IPS DF 4.7 (cell line): ENCODE results near the gene PTCD2.
"Not testable (repeated sequence)": the region's sequence is repeated elsewhere in the genome, so short reads cannot be mapped to it uniquely, and the experiment has no call there.

Experiments
- DNase-seq: peaks from one replicate; pipeline ENCODE4 v3.0.0-alpha.2; 2013; ENCODE audit warnings: low spot score; ENCODE audit errors: extremely low read depth

Gene PTCD2

DNA sequence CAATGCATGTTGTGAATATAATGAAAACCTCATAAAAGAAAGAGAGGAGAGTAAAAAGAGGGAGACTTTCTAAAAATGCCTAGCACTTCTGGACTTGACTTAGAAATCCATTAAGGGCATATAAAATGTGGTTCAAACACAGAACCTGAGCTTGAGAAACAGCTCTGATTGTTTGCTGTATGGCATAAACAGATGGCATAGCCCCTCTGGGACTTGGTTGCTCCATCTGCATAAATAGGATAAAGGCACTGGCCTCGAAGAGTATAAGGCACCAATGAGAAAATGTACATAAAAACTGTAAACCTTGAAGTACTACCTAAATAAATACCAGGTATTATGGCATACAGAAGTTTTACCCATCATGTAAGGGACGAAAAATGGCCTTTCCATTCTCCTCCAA, 23.9 kb upstream of the PTCD2 start:
- DNase-seq = no peak

DNA sequence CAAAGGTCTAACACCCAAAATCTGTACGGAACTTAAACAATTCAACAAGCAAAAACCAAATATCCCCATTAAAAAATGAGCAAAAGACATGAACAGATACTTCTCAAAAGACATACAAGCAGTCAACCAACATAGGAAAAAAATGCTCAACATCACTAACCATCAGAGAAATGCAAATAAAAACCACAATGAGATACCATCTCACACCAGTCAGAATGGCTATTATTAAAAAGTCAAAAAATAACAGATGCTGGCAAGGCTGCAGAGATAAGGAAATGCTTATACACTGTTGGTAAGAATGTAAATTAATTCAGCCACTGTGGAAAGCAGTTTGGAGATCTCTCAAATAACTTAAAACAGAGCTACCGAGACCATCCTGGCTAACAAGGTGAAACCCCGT, 22.0 kb upstream of the PTCD2 start:
- not testable (repeated sequence) for DNase-seq

DNA sequence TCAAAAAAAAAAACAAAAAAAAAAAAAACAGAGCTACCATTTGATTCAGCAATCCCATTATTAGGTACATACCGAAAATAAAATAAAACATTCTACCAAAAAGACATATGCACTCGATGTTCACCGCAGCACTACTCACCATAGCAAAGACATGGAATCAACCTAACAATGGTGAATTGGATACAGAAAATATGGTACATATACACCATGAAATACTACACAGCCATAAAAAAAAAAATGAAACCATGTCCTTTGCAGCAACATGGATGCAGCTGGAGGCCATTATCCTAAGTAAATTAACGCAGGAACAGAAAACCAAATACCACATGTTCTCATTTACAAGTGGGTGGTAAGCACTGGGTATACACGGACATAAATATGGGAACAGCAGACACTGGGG, 21.5 kb upstream of the PTCD2 start:
- no peak for DNase-seq

DNA sequence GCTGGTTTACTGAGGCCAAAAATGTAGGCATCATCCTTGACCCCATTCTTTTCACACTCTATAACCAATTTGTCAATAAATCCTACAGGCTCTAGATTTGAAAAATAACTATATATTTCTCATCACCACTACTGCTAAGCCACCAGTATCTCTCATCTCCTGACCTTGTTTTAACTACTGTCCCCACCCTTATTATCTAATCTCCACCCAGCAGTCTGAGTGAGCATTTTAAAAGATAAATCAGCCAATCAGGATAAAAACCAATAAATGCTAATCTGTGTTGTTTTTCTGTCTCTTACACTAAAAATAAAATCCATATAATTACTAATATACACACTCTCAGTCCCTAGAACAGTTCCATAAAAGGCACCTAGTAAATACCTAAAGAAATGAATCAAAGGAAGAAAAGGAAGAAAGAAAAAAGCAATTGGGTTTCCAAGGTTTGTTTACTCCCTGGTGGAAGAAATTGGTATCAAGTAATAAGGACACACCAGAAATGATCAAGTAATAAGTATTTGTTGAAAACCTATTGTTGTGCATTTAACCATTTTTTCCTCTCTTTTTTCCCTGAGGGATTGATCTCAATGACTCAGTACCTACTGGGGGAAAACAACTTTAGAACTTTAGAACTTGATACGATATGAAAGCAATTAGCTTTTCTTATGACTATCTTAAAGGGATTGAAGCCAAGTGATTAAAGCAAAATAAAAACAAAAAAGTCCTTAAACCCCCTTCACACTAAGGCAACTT, 19.4 kb upstream of the PTCD2 start:
- no peak for DNase-seq

DNA sequence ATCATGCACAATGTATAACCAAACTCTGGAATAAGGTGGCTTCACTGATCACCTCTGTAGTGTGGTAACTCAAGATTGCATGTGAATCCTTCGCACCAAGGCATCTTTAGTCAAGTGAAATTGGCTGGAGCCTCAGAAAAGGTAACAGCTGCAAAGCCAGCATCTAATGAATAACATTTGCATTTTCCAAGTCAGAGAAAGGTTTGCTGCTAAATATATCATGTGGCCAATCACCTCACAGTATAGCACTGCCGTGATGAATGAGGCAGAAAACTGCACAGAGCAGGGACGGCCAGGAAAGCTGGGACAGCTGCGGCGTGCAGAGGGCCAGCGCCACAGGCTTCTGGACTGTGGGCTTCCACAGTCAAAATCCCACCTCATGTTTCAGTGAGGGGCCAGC, 18.6 kb upstream of the PTCD2 start:
- DNase-seq = no peak

DNA sequence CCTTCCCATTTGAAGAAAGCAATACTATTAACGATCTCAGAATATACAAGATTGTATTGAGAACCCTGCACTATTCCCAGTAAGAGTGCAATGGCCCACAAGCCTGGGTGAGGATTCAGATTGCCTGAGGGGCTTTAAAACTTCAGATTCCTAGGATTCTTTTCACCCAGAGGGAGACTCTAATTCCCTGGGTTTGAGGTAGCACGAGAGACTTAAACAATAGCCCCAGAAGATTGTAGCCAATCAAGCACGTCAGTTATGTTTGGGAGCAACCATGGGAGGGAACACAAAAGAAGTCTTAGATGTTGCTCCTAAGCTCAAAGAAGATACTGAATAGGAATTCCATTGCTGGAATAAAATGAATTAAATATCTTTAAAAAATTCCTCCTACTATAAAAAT, 18.0 kb upstream of the PTCD2 start:
- DNase-seq = peak; percentile 49

DNA sequence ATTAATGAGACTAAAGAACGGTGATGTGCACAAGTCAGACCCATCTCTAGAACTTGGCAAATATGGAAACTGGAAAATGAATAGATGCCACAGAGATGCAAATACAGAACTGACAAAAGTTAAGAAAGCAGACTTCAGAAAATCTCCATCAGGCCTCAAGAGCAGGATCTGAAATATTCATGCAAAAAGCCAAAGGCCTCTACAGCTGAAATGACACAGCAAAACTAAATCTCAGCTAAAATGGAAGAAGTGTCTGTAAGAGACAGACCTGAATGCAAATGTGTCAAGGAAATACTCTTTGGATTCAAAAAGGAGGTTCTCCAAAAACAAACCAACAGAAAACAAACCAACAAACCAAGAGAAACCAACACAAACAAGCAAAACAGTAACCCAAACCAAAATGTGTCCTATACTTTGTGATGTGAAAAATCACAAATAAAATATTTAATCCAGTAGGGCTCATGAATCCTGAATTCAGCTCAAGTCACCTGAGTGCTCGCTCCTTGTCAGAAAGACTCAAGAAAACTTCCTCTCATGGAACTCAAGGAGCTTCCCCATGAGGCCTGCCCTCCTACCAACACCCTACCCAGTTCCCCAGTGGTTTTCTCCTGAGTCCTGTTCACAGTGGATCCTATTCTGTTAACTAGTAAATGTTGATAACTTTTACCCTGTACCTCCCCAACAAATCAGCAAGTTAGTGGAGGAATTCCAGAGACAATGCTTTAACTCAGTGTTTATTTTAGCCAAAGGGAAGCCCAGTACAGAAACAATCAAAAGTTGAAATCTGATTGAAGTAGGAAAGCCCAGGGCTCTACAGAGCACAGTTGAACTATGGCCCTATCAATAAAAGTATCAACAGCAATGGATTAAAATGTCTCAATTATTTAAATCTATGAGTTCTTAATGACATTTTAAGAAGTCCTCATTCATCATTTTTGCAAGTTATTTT, 14.7 kb upstream of the PTCD2 start:
- DNase-seq = no peak

DNA sequence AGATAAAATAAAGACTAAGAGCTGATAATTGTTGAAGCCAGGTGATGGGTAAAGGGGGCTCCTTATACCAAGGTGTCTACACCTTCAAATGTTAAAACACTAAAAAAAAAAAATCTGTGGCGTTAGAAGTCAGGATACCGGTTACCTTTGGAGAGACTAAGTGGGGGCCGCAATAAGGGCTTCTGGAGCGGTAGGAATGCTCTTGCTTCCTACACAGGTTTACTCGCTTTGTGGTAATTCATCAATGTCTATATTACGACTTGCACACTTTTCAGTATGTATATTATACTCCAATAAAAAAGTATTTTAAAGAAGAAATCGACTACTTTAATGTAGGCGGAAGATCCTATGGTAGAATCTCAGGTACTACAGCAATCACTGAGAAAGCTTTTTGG, 12.6 kb upstream of the PTCD2 start:
- no peak for DNase-seq

- DNase-seq = peak; percentile 53
These were observed 12.0 kb upstream of the PTCD2 start for GRCh38 chr5:72307968-72308852.

GRCh38 chr5:72308853-72309191, 11.4 kb upstream of the PTCD2 start:
- DNase-seq = no peak

DNA sequence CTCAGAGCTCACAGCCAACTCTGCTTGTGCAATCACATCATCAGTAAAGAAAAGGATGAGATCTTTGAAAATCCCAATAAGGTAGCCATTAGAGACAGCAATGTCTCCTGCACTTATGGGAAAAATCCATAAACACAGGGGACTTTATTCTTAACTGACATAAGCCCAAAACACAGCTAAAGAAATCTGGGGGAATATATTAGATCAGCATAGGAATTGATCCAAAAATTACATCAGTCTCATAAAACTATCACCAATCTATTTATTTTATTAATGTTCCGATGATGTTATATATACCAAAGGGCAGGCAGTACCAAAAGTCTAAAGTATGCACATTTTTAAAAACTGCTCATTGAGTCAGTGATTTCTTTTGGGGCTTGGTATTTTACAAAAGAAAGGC, 7.0 kb upstream of the PTCD2 start:
- no peak for DNase-seq

GRCh38 chr5:72314571-72315172, 5.5 kb upstream of the PTCD2 start:
- DNase-seq = no peak

DNA sequence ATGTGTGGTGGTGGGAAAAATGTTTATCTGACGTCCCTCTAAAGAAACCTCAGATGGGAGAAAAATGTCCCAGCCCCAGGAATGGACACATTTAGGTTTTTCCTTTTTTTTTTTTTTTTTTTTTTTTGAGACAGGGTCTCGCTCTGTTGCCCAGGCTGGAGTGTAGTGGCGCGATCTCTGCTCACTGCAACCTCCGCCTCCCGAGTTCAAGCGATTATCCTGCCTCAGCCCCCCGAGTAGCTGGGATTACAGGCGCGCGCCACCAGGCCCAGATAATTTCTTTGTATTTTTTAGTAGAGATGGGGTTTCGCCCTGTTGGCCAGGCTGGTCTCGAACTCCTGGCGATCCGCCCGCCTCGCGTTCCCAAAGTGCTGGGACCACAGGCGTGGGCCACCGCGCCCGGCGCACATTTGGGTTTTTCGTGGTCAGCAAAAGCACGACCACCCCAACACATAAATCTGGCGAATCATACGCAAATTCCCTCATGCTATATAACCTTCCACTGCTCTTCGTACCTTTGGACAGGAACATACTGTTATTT, 668 bp upstream of the PTCD2 start:
- DNase-seq = not testable (repeated sequence)

DNA sequence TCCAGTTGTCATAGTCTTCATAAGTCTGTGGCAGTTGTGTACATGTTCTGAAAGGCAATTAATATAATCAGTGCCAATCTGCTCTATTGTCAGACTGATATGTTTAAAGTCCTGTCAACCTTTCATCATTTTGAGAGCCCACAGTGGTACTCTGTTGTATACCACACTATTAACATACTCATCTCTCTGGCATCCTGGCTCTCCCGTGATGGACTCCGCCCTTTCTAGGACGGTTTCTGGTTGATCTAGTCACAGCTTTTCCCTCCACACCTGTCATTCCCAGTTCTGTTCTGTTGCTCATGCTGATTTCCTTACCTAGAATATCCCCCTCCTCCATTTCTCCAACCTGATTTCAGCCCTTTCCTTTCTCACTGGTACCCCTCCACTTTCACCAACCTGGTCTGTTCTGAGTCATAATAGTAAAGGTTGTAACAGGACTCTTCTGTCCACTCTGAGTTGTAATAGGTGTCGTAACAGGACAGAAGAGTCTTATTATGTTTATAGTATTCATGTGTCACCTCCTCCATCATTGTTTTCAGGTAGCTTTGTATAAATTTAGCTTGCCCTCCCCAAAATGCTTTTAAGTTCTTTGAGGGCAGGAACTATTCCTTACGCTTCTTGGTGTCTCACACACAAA, 4.1 kb downstream of the PTCD2 start:
- no peak for DNase-seq

DNA sequence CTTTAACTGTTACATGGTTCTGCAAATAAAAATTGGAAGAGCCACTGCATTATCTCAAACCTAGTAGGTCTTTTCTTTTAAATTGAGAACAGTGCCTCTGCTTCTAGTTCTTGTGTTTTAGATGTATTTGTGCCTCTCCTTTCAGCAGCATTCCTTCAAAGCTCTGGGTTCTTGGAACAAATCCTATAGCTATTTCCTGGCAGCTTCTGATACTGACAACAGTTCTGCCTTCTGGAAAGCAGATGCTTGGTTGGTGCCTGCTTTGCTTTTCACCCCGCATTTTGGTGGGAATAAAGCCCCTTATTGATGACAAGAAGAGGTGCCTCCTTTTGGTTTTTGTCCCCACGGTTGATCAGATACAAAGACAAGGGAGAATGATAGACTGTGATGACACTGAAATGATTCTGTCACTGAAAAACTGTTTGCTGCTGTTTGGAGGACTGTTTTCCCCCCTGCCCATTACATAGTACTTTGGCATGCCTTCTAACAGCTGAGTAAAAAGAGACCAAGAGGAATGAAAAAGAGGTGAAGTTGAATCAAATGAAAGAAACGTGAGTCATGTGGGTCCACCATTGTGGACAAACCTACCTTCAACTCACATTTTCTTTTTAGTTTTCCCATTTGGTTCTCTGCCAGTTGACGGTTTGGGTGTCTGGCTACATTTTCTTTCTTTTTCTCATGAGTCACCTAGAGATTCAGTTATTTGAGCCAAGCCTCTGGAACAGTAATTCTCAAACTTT, 5.6 kb downstream of the PTCD2 start:
- no peak for DNase-seq

- no peak for DNase-seq
These were observed 6.1 kb downstream of the PTCD2 start for GRCh38 chr5:72326306-72326649.

- DNase-seq = no peak
These were observed 8.0 kb downstream of the PTCD2 start for GRCh38 chr5:72328172-72328571.

- DNase-seq = no peak
These were observed 10.5 kb downstream of the PTCD2 start for GRCh38 chr5:72330712-72331111.

DNA sequence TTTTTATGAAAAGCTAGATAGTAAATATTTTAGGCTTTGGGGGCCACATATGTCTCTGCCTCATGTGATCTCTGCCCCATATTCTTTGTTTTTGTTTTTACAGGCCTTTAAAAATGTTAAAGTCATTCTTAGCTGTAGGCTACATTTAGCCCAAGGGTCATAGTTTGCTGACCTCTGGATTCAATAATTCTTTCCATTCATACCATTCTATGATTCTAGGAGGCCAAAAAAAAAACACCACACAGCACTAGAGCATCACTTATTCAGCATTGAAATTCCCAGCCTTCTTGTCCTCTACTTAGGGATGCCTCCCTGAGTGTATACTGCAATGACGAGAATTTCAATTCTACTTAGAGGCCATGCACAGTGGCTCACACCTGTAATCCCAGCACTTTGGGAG, 17.0 kb downstream of the PTCD2 start:
- no peak for DNase-seq

DNA sequence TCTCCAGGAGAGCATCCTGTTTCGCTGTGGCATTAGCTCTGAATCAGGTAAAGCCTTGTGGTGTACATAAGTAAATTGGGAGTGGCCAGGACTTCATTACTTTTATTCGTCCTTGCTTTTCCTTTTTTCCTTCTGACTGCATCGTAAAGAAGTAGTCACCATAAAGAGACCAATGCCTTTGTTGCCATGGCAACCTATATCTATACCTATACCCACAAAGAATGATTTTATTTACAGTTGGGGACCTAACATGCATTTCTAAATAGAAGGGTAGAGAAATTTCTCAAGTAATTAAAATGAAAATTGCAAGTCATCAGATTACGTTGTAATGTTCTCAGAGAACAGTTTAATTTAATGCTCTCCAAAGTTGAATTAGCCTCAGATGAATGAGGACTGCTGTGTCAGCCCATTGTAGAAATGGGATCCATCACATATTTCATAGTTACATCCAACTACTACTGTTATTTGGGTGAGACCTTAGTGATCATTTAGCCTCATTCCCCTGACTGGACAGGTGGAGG, 18.6 kb downstream of the PTCD2 start:
- no peak for DNase-seq
